ENCODE results near the gene ADAMTS2.

Gene ADAMTS2

GRCh38 chr5:179186801-179187200, 158.5 kb downstream of the ADAMTS2 start:
- Histone ChIP-seq H2BK15ac (ENCODE audit: low read length) (peak overlapping the region; percentile 79), H2AK5ac (ENCODE audit: low read depth, low read length) (peak overlapping the region; percentile 90), H3K27ac (replicated peaks; ENCODE audit: low read length) (no peak overlapping the region), H2AFZ (ENCODE audit: low read length) (no peak overlapping the region), H3K14ac (ENCODE audit: low read length) (no peak overlapping the region), H2BK5ac (ENCODE audit: low read length) (no peak overlapping the region), H3K18ac (ENCODE audit: low read length) (peak overlapping the region; percentile 60), H3K4me2 (ENCODE audit: insufficient read depth, low read length, poor library complexity, severe bottlenecking) (no peak overlapping the region), H3K36me3 (replicated peaks in 1 of 2; ENCODE audit: control insufficient read depth in 2 of 2, insufficient read depth in 2 of 2, low read length in 2 of 2) (no peaks in the 10 kb centered on the region), H3K9me3 (replicated peaks in 1 of 2; ENCODE audit: control insufficient read depth in 2 of 2, insufficient read depth in 1 of 2, low read depth in 1 of 2, low read length in 2 of 2) (no peaks in the 10 kb centered on the region), H4K8ac (ENCODE audit: low read depth, low read length) (peak overlapping the region; percentile 56), H3K27me3 (ENCODE audit: control insufficient read depth in 3 of 3, insufficient read depth in 3 of 3, low read depth in 1 of 3, low read length in 3 of 3) (no peaks in the 10 kb centered on the region), H3K4ac (ENCODE audit: low read length) (no peak overlapping the region), H2BK12ac (ENCODE audit: low read length) (no peak overlapping the region), H4K91ac (ENCODE audit: low read depth, low read length, poor library complexity) (no peak overlapping the region), H3K23ac (ENCODE audit: low read depth, low read length, poor library complexity) (no peak overlapping the region), H3K9ac (ENCODE audit: low read depth, low read length, poor library complexity) (no peak overlapping the region), H3K79me1 (ENCODE audit: low read depth, low read length) (no peaks in the 10 kb centered on the region), H2BK120ac (ENCODE audit: low read depth, low read length) (no peak overlapping the region), H3K4me1 (ENCODE audit: control insufficient read depth in 2 of 2, insufficient read depth in 1 of 2, low read depth in 1 of 2, low read length in 2 of 2) (peaks cover 0 to 20% of the 10 kb centered on the region in 2 donors), H3K4me3 (ENCODE audit: low read length in 2 of 2) (no peak overlapping the region)
- WGBS, 2 donors (ENCODE audit: extremely low coverage in 2 of 2, insufficient read length in 2 of 2, insufficient replicate concordance in 1 of 2): no CpG with 5 or more reads among the region's 12 CpGs
- DNase-seq (ENCODE audit: low spot score): no peak

GRCh38 chr5:179185941-179186411, 159.3 kb downstream of the ADAMTS2 start:
- peak overlapping the region; percentile 98 for H3K14ac ChIP-seq (ENCODE audit: low read length)
- no peak overlapping the region for H3K23ac ChIP-seq (ENCODE audit: low read depth, low read length, poor library complexity)
- peak overlapping the region; percentile 84 for H3K18ac ChIP-seq (ENCODE audit: low read length)
- no peak overlapping the region for H3K4ac ChIP-seq (ENCODE audit: low read length)
- H3K27ac ChIP-seq (replicated peaks; ENCODE audit: low read length): no peak overlapping the region
- H3K4me2 ChIP-seq (ENCODE audit: insufficient read depth, low read length, poor library complexity, severe bottlenecking): no peak overlapping the region
- H2AFZ ChIP-seq (ENCODE audit: low read length): no peak overlapping the region
- no peak overlapping the region for H4K91ac ChIP-seq (ENCODE audit: low read depth, low read length, poor library complexity)
- no peak overlapping the region for H2BK12ac ChIP-seq (ENCODE audit: low read length)
- peak overlapping the region in 1 of 2 donors; percentile 33 for H3K4me3 ChIP-seq (ENCODE audit: low read length in 2 of 2)
- H2BK120ac ChIP-seq (ENCODE audit: low read depth, low read length): no peak overlapping the region
- peak overlapping the region; percentile 59 for H2BK15ac ChIP-seq (ENCODE audit: low read length)
- H3K27me3 ChIP-seq (ENCODE audit: control insufficient read depth in 3 of 3, insufficient read depth in 3 of 3, low read depth in 1 of 3, low read length in 3 of 3): no peaks in the 10 kb centered on the region
- H3K36me3 ChIP-seq (replicated peaks in 1 of 2; ENCODE audit: control insufficient read depth in 2 of 2, insufficient read depth in 2 of 2, low read length in 2 of 2): no peaks in the 10 kb centered on the region
- DNase-seq (ENCODE audit: low spot score): no peak
- H2BK5ac ChIP-seq (ENCODE audit: low read length): peak overlapping the region; percentile 73
- WGBS, 2 donors (ENCODE audit: extremely low coverage in 2 of 2, insufficient read length in 2 of 2, insufficient replicate concordance in 1 of 2): no CpG with 5 or more reads among the region's 8 CpGs
- no peak overlapping the region for H4K8ac ChIP-seq (ENCODE audit: low read depth, low read length)
- H3K4me1 ChIP-seq (ENCODE audit: control insufficient read depth in 2 of 2, insufficient read depth in 1 of 2, low read depth in 1 of 2, low read length in 2 of 2): peaks cover 0 to 18% of the 10 kb centered on the region in 2 donors
- no peaks in the 10 kb centered on the region for H3K9me3 ChIP-seq (replicated peaks in 1 of 2; ENCODE audit: control insufficient read depth in 2 of 2, insufficient read depth in 1 of 2, low read depth in 1 of 2, low read length in 2 of 2)
- H3K79me1 ChIP-seq (ENCODE audit: low read depth, low read length): no peaks in the 10 kb centered on the region
- peak overlapping the region; percentile 30 for H3K9ac ChIP-seq (ENCODE audit: low read depth, low read length, poor library complexity)
- peak overlapping the region; percentile 90 for H2AK5ac ChIP-seq (ENCODE audit: low read depth, low read length)

- no peak overlapping the region for H4K91ac ChIP-seq (ENCODE audit: low read depth, low read length, poor library complexity)
- H2AFZ ChIP-seq (ENCODE audit: low read length): no peak overlapping the region
- H2BK120ac ChIP-seq (ENCODE audit: low read depth, low read length): no peak overlapping the region
- no peaks in the 10 kb centered on the region for H3K36me3 ChIP-seq (replicated peaks in 1 of 2; ENCODE audit: control insufficient read depth in 2 of 2, insufficient read depth in 2 of 2, low read length in 2 of 2)
- 100% methylated on average over 1 of the region's 16 CpGs; no CpG with 5 or more reads in 1 of the 2 donors for WGBS, 2 donors (ENCODE audit: extremely low coverage in 2 of 2, insufficient read length in 2 of 2, insufficient replicate concordance in 1 of 2)
- H3K9ac ChIP-seq (ENCODE audit: low read depth, low read length, poor library complexity): peak overlapping the region; percentile 32
- H3K4me1 ChIP-seq (ENCODE audit: control insufficient read depth in 2 of 2, insufficient read depth in 1 of 2, low read depth in 1 of 2, low read length in 2 of 2): peaks cover 0 to 14% of the 10 kb centered on the region in 2 donors
- no peak overlapping the region for H3K14ac ChIP-seq (ENCODE audit: low read length)
- no peaks in the 10 kb centered on the region for H3K79me1 ChIP-seq (ENCODE audit: low read depth, low read length)
- H3K18ac ChIP-seq (ENCODE audit: low read length): peak overlapping the region; percentile 84
- no peaks in the 10 kb centered on the region for H3K9me3 ChIP-seq (replicated peaks in 1 of 2; ENCODE audit: control insufficient read depth in 2 of 2, insufficient read depth in 1 of 2, low read depth in 1 of 2, low read length in 2 of 2)
- no peak overlapping the region for H3K4me3 ChIP-seq (ENCODE audit: low read length in 2 of 2)
- H3K23ac ChIP-seq (ENCODE audit: low read depth, low read length, poor library complexity): peak overlapping the region; percentile 32
- no peak overlapping the region for H4K8ac ChIP-seq (ENCODE audit: low read depth, low read length)
- no peak overlapping the region for H3K4me2 ChIP-seq (ENCODE audit: insufficient read depth, low read length, poor library complexity, severe bottlenecking)
- peak overlapping the region; percentile 90 for H2AK5ac ChIP-seq (ENCODE audit: low read depth, low read length)
- H3K27me3 ChIP-seq (ENCODE audit: control insufficient read depth in 3 of 3, insufficient read depth in 3 of 3, low read depth in 1 of 3, low read length in 3 of 3): no peaks in the 10 kb centered on the region
- peak overlapping the region; percentile 73 for H2BK5ac ChIP-seq (ENCODE audit: low read length)
- H2BK15ac ChIP-seq (ENCODE audit: low read length): peak overlapping the region; percentile 59
- no peak overlapping the region for H3K27ac ChIP-seq (replicated peaks; ENCODE audit: low read length)
- H2BK12ac ChIP-seq (ENCODE audit: low read length): no peak overlapping the region
- no peak for DNase-seq (ENCODE audit: low spot score)
- H3K4ac ChIP-seq (ENCODE audit: low read length): no peak overlapping the region
Observed at GRCh38 chr5:179185256-179185940, 159.9 kb downstream of the ADAMTS2 start.

GRCh38 chr5:179184521-179185050, 160.7 kb downstream of the ADAMTS2 start:
- Histone ChIP-seq H3K14ac (ENCODE audit: low read length) (peak overlapping the region; percentile 63), H3K4me2 (ENCODE audit: insufficient read depth, low read length, poor library complexity, severe bottlenecking) (no peak overlapping the region), H3K9ac (ENCODE audit: low read depth, low read length, poor library complexity) (no peak overlapping the region), H2AK5ac (ENCODE audit: low read depth, low read length) (peak overlapping the region; percentile 89), H3K27me3 (ENCODE audit: control insufficient read depth in 3 of 3, insufficient read depth in 3 of 3, low read depth in 1 of 3, low read length in 3 of 3) (no peaks in the 10 kb centered on the region), H2BK12ac (ENCODE audit: low read length) (no peak overlapping the region), H3K27ac (replicated peaks; ENCODE audit: low read length) (no peak overlapping the region), H2BK120ac (ENCODE audit: low read depth, low read length) (no peak overlapping the region), H3K4ac (ENCODE audit: low read length) (no peak overlapping the region), H3K23ac (ENCODE audit: low read depth, low read length, poor library complexity) (no peak overlapping the region), H2AFZ (ENCODE audit: low read length) (no peak overlapping the region), H3K9me3 (replicated peaks in 1 of 2; ENCODE audit: control insufficient read depth in 2 of 2, insufficient read depth in 1 of 2, low read depth in 1 of 2, low read length in 2 of 2) (no peaks in the 10 kb centered on the region), H3K4me3 (ENCODE audit: low read length in 2 of 2) (no peak overlapping the region), H3K36me3 (replicated peaks in 1 of 2; ENCODE audit: control insufficient read depth in 2 of 2, insufficient read depth in 2 of 2, low read length in 2 of 2) (no peaks in the 10 kb centered on the region), H2BK5ac (ENCODE audit: low read length) (no peak overlapping the region), H3K79me1 (ENCODE audit: low read depth, low read length) (no peaks in the 10 kb centered on the region), H3K4me1 (ENCODE audit: control insufficient read depth in 2 of 2, insufficient read depth in 1 of 2, low read depth in 1 of 2, low read length in 2 of 2) (peaks cover 0 to 14% of the 10 kb centered on the region in 2 donors), H4K8ac (ENCODE audit: low read depth, low read length) (no peak overlapping the region), H2BK15ac (ENCODE audit: low read length) (no peak overlapping the region), H3K18ac (ENCODE audit: low read length) (peak overlapping the region; percentile 44), H4K91ac (ENCODE audit: low read depth, low read length, poor library complexity) (no peak overlapping the region)
- WGBS, 2 donors (ENCODE audit: extremely low coverage in 2 of 2, insufficient read length in 2 of 2, insufficient replicate concordance in 1 of 2): no CpG with 5 or more reads among the region's 11 CpGs
- DNase-seq (ENCODE audit: low spot score): no peak
